Fibroblast of lung (primary cell): Measurements from ENCODE around the gene GAB1. TPM values are rescaled to one million over a fixed set of nuclear protein-coding genes. Genes with fewer than 3 reads are reported as not detected.

Source experiments
- DNase-seq, 2 donors: peaks; one replicate each; pipeline versions ENCODE4 v3.0.0 to v3.0.0-alpha.2; 2010; ENCODE audit warnings: low read depth in 2 of 2
- H2AFZ ChIP-seq: 2 replicates; pipeline ENCODE4 v1.5.1; 2012; ENCODE audit warnings: low read length, control low read depth, inconsistent platforms
- H3K27ac ChIP-seq: 2 replicates; pipeline ENCODE4 v1.5.1; 2011; ENCODE audit warnings: low read length, control low read depth; ENCODE audit not compliant: insufficient read depth
- H3K27me3 ChIP-seq: 2 replicates; pipeline ENCODE4 v1.5.1; 2011; ENCODE audit warnings: mild to moderate bottlenecking, low read length; ENCODE audit not compliant: control insufficient read depth, insufficient read depth
- H3K36me3 ChIP-seq: 2 replicates; pipeline ENCODE4 v1.5.1; 2011; ENCODE audit warnings: low read length; ENCODE audit not compliant: control insufficient read depth, insufficient read depth
- H3K4me1 ChIP-seq: 2 replicates; pipeline ENCODE4 v1.5.1; 2011; ENCODE audit warnings: low read length; ENCODE audit not compliant: control insufficient read depth, insufficient read depth; ENCODE audit errors: extremely low read depth
- H3K4me2 ChIP-seq: 2 replicates; pipeline ENCODE4 v1.5.1; 2011; ENCODE audit warnings: low read length, control low read depth; ENCODE audit not compliant: insufficient read depth; ENCODE audit errors: extremely low read depth
- H3K4me3 ChIP-seq, 4 experiments: fragments of 200-600 bp in 1 of 4; sonication (generic) in 1 of 4; replicated peaks in 1 of 4; 2 replicates each; pipeline ENCODE4 v1.5.1; 2011 to 2016; ENCODE audit warnings: low read length in 4 of 4, low read depth in 3 of 4, mild to moderate bottlenecking in 3 of 4, control low read depth in 2 of 4, inconsistent platforms in 1 of 4, mixed read lengths in 1 of 4; ENCODE audit not compliant: insufficient read depth in 1 of 4; ENCODE audit errors: control extremely low read depth in 1 of 4
- H3K79me2 ChIP-seq: 2 replicates; pipeline ENCODE4 v1.5.1; 2012; ENCODE audit warnings: mild to moderate bottlenecking, low read length, inconsistent platforms; ENCODE audit not compliant: control insufficient read depth, insufficient read depth
- H3K9ac ChIP-seq: 2 replicates; pipeline ENCODE4 v1.5.1; 2011; ENCODE audit warnings: mild to moderate bottlenecking, low read length, control low read depth; ENCODE audit not compliant: insufficient read depth
- H3K9me3 ChIP-seq: 2 replicates; pipeline ENCODE4 v1.5.1; 2012; ENCODE audit warnings: low read depth, low read length; ENCODE audit not compliant: control insufficient read depth, insufficient read depth
- H4K20me1 ChIP-seq: 2 replicates; pipeline ENCODE4 v1.5.1; 2011; ENCODE audit warnings: low read length; ENCODE audit not compliant: control insufficient read depth, insufficient read depth; ENCODE audit errors: extremely low read depth
- CTCF ChIP-seq, 2 donors: IDR thresholded peaks in 1 of 2; conservative IDR thresholded peaks in 1 of 2; 1 replicate in 1 of 2; 2 replicates in 1 of 2; pipeline ENCODE4 v1.5.1; 2011 to 2012; ENCODE audit warnings: low read length in 2 of 2, control low read depth in 1 of 2, inconsistent platforms in 1 of 2, low read depth in 1 of 2, mild to moderate bottlenecking in 1 of 2
- EZH2 ChIP-seq: IDR thresholded peaks from 2 replicates; pipeline ENCODE4 v1.5.1; 2012; ENCODE audit warnings: low read length, control low read depth, mild to moderate bottlenecking; ENCODE audit errors: missing control alignments
- polyA plus RNA-seq, 2 donors: library from polyadenylated mRNA; depleted of rRNA in 1 of 2; stranded (reverse) in 1 of 2; unstranded in 1 of 2; fragments of >200 nt; gene quantifications; 2 replicates each; pipeline ENCODE4 v1.2.1, GENCODE V29; 2011 to 2012; ENCODE audit warnings: missing spikeins in 1 of 2
- total RNA-seq: library from RNA; depleted of rRNA; stranded (reverse); fragments of >200 nt; gene quantifications from 2 replicates; pipeline ENCODE4 v1.2.1, GENCODE V29; 2014

GAB1 gene
- total and polyA plus RNA-seq, 2 donors (not counting 1 experiment from before 2014, with no cell fraction given): 10.6 to 18.0 TPM

- Histone ChIP-seq H3K4me2 (no peak overlapping the region), H3K4me1 (no peaks in the 10 kb centered on the region), H3K4me3 (no peak overlapping the region), H2AFZ (no peak overlapping the region), H3K27ac (no peak overlapping the region), H4K20me1 (no peaks in the 10 kb centered on the region), H3K79me2 (no peaks in the 10 kb centered on the region), H3K36me3 (no peaks in the 10 kb centered on the region), H3K27me3 (no peaks in the 10 kb centered on the region), H3K9ac (no peak overlapping the region), H3K9me3 (no peaks in the 10 kb centered on the region)
- no peak for DNase-seq
- TF ChIP-seq EZH2 (no peak), CTCF (conservative IDR thresholded peaks at IDR 0.05 in 1 of 2, IDR thresholded peaks at IDR 0.05 in 1 of 2; ENCODE audit: low read depth in 1 of 2, low read length in 2 of 2) (no peak)
These were observed 9.9 kb upstream of the GAB1 start for GRCh38 chr4:143326735-143327134.

GRCh38 chr4:143329985-143330384, 6.7 kb upstream of the GAB1 start:
- Histone ChIP-seq H3K27ac (no peak overlapping the region), H3K4me2 (no peak overlapping the region), H4K20me1 (no peaks in the 10 kb centered on the region), H3K27me3 (no peaks in the 10 kb centered on the region), H2AFZ (no peak overlapping the region), H3K36me3 (no peaks in the 10 kb centered on the region), H3K4me3 (no peak overlapping the region), H3K79me2 (no peaks in the 10 kb centered on the region), H3K9me3 (no peaks in the 10 kb centered on the region), H3K4me1 (no peaks in the 10 kb centered on the region), H3K9ac (no peak overlapping the region)
- DNase-seq: no peak
- TF ChIP-seq CTCF (conservative IDR thresholded peaks at IDR 0.05 in 1 of 2, IDR thresholded peaks at IDR 0.05 in 1 of 2; ENCODE audit: low read depth in 1 of 2, low read length in 2 of 2) (no peak), EZH2 (no peak)

GRCh38 chr4:143335979-143336780, 496 bp upstream of the GAB1 start:
- Histone ChIP-seq H2AFZ (peak overlapping the region; percentile 70), H3K4me3 (peak overlapping the region; percentile 49 to 93 (median 87)), H3K27me3 (no peaks in the 10 kb centered on the region), H3K9ac (peak overlapping the region; percentile 76), H3K4me1 (peaks cover 2% of the 10 kb centered on the region), H3K27ac (peak overlapping the region; percentile 50), H3K4me2 (peak overlapping the region; percentile 92), H3K36me3 (no peaks in the 10 kb centered on the region), H3K9me3 (no peaks in the 10 kb centered on the region), H3K79me2 (peaks cover 21% of the 10 kb centered on the region), H4K20me1 (no peaks in the 10 kb centered on the region)
- TF ChIP-seq CTCF (conservative IDR thresholded peaks at IDR 0.05 in 1 of 2, IDR thresholded peaks at IDR 0.05 in 1 of 2; ENCODE audit: low read depth in 1 of 2, low read length in 2 of 2) (no peak), EZH2 (no peak)
- DNase-seq: peak; percentile 90 to 94
